Epithelial cell of esophagus (primary cell): ENCODE data around the gene CNTN5.

Experiments
- DNase-seq: peaks from one replicate; pipeline ENCODE4 v3.0.0; 2010; ENCODE audit warnings: low read depth
- H3K4me3 ChIP-seq: 2 replicates; pipeline ENCODE4 v1.5.1; 2011; ENCODE audit warnings: mild to moderate bottlenecking, low read length, control low read depth
- TF ChIP-seq, protein P1 (sequence below): IDR thresholded peaks from 2 replicates; pipeline ENCODE4 v1.5.1; 2011; ENCODE audit warnings: low read depth, mild to moderate bottlenecking, low read length, control low read depth, inconsistent platforms; ENCODE audit not compliant: insufficient read depth; ENCODE audit errors: missing control alignments

The CNTN5 gene

GRCh38 chr11:99366546-99366945 lies 345.8 kb downstream of the CNTN5 start:
- TF ChIP-seq, protein P1, sequence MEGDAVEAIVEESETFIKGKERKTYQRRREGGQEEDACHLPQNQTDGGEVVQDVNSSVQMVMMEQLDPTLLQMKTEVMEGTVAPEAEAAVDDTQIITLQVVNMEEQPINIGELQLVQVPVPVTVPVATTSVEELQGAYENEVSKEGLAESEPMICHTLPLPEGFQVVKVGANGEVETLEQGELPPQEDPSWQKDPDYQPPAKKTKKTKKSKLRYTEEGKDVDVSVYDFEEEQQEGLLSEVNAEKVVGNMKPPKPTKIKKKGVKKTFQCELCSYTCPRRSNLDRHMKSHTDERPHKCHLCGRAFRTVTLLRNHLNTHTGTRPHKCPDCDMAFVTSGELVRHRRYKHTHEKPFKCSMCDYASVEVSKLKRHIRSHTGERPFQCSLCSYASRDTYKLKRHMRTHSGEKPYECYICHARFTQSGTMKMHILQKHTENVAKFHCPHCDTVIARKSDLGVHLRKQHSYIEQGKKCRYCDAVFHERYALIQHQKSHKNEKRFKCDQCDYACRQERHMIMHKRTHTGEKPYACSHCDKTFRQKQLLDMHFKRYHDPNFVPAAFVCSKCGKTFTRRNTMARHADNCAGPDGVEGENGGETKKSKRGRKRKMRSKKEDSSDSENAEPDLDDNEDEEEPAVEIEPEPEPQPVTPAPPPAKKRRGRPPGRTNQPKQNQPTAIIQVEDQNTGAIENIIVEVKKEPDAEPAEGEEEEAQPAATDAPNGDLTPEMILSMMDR = no peak
- DNase-seq = no peak
- H3K4me3 ChIP-seq = no peak overlapping the region

- TF ChIP-seq, protein P1 = no peak
- DNase-seq = peak; percentile 67
- H3K4me3 ChIP-seq = no peak overlapping the region
These were observed 347.8 kb downstream of the CNTN5 start for GRCh38 chr11:99368583-99368982.

DNA sequence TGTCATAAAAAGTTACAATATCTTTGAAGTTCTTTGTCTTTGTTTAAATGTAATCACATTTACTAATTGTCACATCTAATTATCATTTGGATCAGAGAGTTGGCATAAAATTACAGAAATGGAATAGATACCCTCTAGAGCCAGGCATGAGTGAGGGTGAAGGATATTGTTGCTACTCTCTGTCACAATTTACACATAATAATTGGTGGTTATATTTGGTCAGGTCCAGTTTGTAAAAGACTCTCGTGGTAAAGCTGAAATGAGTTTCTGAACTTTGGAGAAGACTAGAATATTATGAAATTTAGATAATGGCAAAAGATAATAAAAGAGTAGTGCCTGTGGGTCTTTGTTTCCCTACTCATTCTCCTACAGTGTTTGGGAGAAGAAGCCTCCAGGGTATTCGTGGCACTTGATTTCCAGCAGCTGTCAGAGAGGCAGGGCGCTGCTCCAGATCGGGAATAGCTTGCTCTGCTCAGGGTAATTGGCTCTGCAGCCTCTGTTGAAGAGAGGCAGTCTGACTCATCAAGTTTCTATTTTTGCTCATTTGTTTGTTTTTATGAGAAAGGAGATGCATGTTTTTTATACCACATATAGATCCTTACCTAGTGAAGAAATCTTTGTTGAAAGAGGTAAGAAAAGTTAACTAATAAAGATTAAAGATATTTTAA lies 349.9 kb downstream of the CNTN5 start:
- TF ChIP-seq, protein P1 = no peak
- DNase-seq = peak; percentile 63
- no peak overlapping the region for H3K4me3 ChIP-seq

DNA sequence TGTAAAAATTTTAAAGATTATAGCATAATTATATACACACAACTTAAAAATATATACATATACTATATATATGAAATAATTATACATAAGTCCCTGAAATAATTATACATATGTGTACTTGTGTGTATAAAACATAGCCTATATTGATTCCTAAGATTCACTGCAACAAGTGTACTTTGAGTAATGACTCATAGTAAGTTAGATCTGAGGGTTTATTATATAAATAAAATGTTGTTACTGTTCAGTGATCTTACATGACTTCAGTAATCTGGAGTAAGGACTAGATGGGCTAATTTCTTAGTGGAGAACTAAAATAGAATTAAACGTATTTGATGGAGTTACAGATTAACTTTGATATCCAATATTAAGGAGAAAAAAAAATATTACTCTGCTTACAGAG lies 350.5 kb downstream of the CNTN5 start:
- DNase-seq = no peak
- H3K4me3 ChIP-seq = no peak overlapping the region
- TF ChIP-seq, protein P1 = no peak

- no peak overlapping the region for H3K4me3 ChIP-seq
- TF ChIP-seq, protein P1 = no peak
- DNase-seq = no peak
These were observed 355.7 kb downstream of the CNTN5 start for GRCh38 chr11:99376463-99376862.

- TF ChIP-seq, protein P1 = no peak
- DNase-seq = no peak
- H3K4me3 ChIP-seq = no peak overlapping the region
These were observed 363.0 kb downstream of the CNTN5 start for GRCh38 chr11:99383648-99384245.

DNA sequence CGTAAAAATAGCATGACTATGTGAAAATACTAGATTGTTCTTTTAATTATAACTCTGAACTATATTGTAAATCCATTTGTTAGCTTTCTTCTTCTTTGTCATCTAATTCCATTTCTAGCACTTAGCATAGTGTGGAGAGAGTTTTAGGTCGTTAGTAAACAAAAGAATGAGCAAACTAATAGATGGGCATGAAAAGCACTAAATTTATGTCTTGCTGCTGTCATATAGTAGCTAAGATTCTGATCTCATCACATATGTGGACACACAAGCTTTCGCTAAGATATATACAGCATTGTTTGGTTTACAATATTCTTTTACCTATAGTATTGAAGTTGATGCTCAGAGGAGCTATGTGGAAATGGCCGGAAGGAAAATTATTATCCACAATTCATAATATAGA lies 370.5 kb downstream of the CNTN5 start:
- no peak overlapping the region for H3K4me3 ChIP-seq
- no peak for DNase-seq
- TF ChIP-seq, protein P1 = no peak
